ENCODE results near the gene PTGDS. TPM values are rescaled to one million over a fixed set of nuclear protein-coding genes. Genes with fewer than 3 reads are reported as not detected.

The PTGDS gene
- total RNA-seq, 1 experiment from 2014 or later = not detected

DNA sequence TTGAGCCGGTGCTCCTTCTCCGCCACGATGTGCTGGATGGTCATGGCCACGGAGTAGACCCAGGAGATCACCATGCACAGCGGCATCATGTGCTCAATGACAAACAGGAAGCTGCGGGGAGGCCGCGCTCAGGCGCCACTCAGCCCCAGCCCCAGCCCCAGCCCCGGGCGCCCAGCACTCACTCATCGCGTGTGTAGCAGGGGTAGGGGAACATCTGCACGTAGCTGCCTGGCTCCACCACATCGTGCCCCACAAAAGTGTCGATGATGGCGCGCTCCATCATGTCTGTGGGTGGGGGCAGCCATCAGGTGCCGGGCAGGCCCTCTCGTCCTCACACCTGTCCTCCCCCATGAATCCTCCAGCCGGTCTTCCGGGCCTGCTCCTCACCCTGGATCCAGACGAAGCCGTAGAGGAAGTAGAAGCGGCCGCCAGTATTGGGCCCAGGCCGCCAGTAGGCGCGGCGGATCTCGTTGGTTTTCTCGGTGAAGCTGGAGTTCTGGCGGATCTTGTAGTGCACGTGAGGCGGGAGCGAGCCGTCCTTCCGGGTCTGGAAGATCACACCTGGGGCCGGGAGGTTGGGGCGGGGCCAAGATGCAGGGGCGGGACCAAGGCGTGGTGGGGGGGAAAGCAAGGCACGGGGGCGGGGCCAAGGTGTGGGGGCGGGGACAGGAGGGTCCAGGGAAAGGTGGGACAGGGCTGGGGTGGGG, 40.6 kb downstream of the PTGDS start:
- no peak for DNase-seq
- intact Hi-C loops (cut with micrococcal nuclease; ENCODE audit: unreplicated experiment) = no loop called here
- Mint-ChIP-seq H3K36me3 (ENCODE audit: insufficient read depth, unreplicated experiment) (peaks cover 18% of the 10 kb centered on the region), H3K9me3 (ENCODE audit: unreplicated experiment) (no peaks in the 10 kb centered on the region), H3K27ac (ENCODE audit: unreplicated experiment) (no peak overlapping the region), H3K4me1 (ENCODE audit: low read depth, unreplicated experiment) (peaks cover 4% of the 10 kb centered on the region), H3K4me3 (ENCODE audit: unreplicated experiment) (no peak overlapping the region), H3K27me3 (ENCODE audit: insufficient read depth, unreplicated experiment) (no peaks in the 10 kb centered on the region)
- CTCF ChIA-PET = no interaction called here
- H3K4me3 ChIP-seq (ENCODE audit: low read depth, low read length) = no peak overlapping the region
- no TSS peak for BruUV-seq (replicated peaks)
- TF ChIP-seq, protein P1, sequence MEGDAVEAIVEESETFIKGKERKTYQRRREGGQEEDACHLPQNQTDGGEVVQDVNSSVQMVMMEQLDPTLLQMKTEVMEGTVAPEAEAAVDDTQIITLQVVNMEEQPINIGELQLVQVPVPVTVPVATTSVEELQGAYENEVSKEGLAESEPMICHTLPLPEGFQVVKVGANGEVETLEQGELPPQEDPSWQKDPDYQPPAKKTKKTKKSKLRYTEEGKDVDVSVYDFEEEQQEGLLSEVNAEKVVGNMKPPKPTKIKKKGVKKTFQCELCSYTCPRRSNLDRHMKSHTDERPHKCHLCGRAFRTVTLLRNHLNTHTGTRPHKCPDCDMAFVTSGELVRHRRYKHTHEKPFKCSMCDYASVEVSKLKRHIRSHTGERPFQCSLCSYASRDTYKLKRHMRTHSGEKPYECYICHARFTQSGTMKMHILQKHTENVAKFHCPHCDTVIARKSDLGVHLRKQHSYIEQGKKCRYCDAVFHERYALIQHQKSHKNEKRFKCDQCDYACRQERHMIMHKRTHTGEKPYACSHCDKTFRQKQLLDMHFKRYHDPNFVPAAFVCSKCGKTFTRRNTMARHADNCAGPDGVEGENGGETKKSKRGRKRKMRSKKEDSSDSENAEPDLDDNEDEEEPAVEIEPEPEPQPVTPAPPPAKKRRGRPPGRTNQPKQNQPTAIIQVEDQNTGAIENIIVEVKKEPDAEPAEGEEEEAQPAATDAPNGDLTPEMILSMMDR (IDR thresholded peaks at IDR 0.05; ENCODE audit: insufficient read depth in 1 of 2, low read depth in 1 of 2, low read length in 1 of 2, severe bottlenecking in 1 of 2, unreplicated experiment in 1 of 2) = no peak
- H3K4me1 ChIP-seq = peaks cover 6% of the 10 kb centered on the region
- H3K27me3 ChIP-seq (replicated peaks; ENCODE audit: control insufficient read depth, insufficient read depth, low read length) = no peaks in the 10 kb centered on the region
- H3K36me3 ChIP-seq (ENCODE audit: control insufficient read depth, insufficient read depth, low read length) = peaks cover 1% of the 10 kb centered on the region
- H3K9me3 ChIP-seq = no peaks in the 10 kb centered on the region
- POLR2A ChIA-PET = no interaction called here

- Mint-ChIP-seq H3K27ac (ENCODE audit: unreplicated experiment) (no peak overlapping the region), H3K36me3 (ENCODE audit: insufficient read depth, unreplicated experiment) (peaks cover 18% of the 10 kb centered on the region), H3K4me3 (ENCODE audit: unreplicated experiment) (no peak overlapping the region), H3K4me1 (ENCODE audit: low read depth, unreplicated experiment) (peaks cover 4% of the 10 kb centered on the region), H3K27me3 (ENCODE audit: insufficient read depth, unreplicated experiment) (no peaks in the 10 kb centered on the region), H3K9me3 (ENCODE audit: unreplicated experiment) (no peaks in the 10 kb centered on the region)
- intact Hi-C loops (cut with micrococcal nuclease; ENCODE audit: unreplicated experiment) = no loop called here
- no peaks in the 10 kb centered on the region for H3K9me3 ChIP-seq
- CTCF ChIA-PET = interaction anchor here (0.7 to 1.2 kb wide), 2 partner anchors 11 to 15 kb away, joined by 5 read pairs; no protein-coding TSS in a partner anchor
- H3K36me3 ChIP-seq (ENCODE audit: control insufficient read depth, insufficient read depth, low read length) = peaks cover 1% of the 10 kb centered on the region
- TF ChIP-seq, protein P1 (IDR thresholded peaks at IDR 0.05; ENCODE audit: insufficient read depth in 1 of 2, low read depth in 1 of 2, low read length in 1 of 2, severe bottlenecking in 1 of 2, unreplicated experiment in 1 of 2) = no peak
- no peak for DNase-seq
- no TSS peak for BruUV-seq (replicated peaks)
- H3K4me3 ChIP-seq (ENCODE audit: low read depth, low read length) = no peak overlapping the region
- H3K27me3 ChIP-seq (replicated peaks; ENCODE audit: control insufficient read depth, insufficient read depth, low read length) = no peaks in the 10 kb centered on the region
- peaks cover 6% of the 10 kb centered on the region for H3K4me1 ChIP-seq
- POLR2A ChIA-PET = no interaction called here
Observed at GRCh38 chr9:137018761-137019559, 41.7 kb downstream of the PTGDS start.

- Histone ChIP-seq H3K4me1 (peaks cover 6% of the 10 kb centered on the region), H3K4me3 (ENCODE audit: low read depth, low read length) (no peak overlapping the region), H3K36me3 (ENCODE audit: control insufficient read depth, insufficient read depth, low read length) (peaks cover 1% of the 10 kb centered on the region), H3K9me3 (no peaks in the 10 kb centered on the region), H3K27me3 (replicated peaks; ENCODE audit: control insufficient read depth, insufficient read depth, low read length) (no peaks in the 10 kb centered on the region)
- DNase-seq = no peak
- peaks cover 18% of the 10 kb centered on the region for H3K36me3 Mint-ChIP-seq (ENCODE audit: insufficient read depth, unreplicated experiment)
- no peak overlapping the region for H3K4me3 Mint-ChIP-seq (ENCODE audit: unreplicated experiment)
- no peaks in the 10 kb centered on the region for H3K27me3 Mint-ChIP-seq (ENCODE audit: insufficient read depth, unreplicated experiment)
- peaks cover 4% of the 10 kb centered on the region for H3K4me1 Mint-ChIP-seq (ENCODE audit: low read depth, unreplicated experiment)
- H3K9me3 Mint-ChIP-seq (ENCODE audit: unreplicated experiment) = no peaks in the 10 kb centered on the region
- TF ChIP-seq, protein P1 (IDR thresholded peaks at IDR 0.05; ENCODE audit: insufficient read depth in 1 of 2, low read depth in 1 of 2, low read length in 1 of 2, severe bottlenecking in 1 of 2, unreplicated experiment in 1 of 2) = no peak
- BruUV-seq (replicated peaks) = no TSS peak
- no peak overlapping the region for H3K27ac Mint-ChIP-seq (ENCODE audit: unreplicated experiment)
- intact Hi-C loops (cut with micrococcal nuclease; ENCODE audit: unreplicated experiment) = no loop called here
- ChIA-PET POLR2A (no interaction called here), CTCF (interaction anchor here (0.6 to 1.2 kb wide), 3 partner anchors 10 to 1086 kb away, joined by 4 to 5 read pairs (median 5); no protein-coding TSS in a partner anchor)
Observed at GRCh38 chr9:137019891-137020683, 42.8 kb downstream of the PTGDS start.

Measured in Caco-2 (cell line).